ENCODE data around the gene ABCA9.
"Not testable (repeated sequence)": the region's sequence is repeated elsewhere in the genome, so short reads cannot be mapped to it uniquely, and the experiment has no call there.

The ABCA9 gene

DNA sequence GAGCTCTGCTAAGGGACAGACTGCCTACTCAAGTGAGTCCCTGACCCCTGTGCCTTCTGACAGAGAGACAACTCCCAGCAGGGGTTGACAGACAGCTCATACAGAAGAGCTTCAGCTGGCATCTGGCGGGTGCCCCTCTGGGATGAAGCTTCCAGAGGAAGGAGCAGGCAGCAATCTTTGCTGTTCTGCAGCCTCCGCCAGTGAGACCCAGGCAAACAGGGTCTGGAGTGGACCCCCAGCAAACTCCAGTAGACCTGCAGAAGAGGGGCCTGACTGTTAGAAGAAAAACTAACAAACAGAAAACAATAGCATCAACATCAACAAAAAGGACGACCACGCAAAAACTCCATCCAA is 10.5 kb upstream of the ABCA9 start:
- H3K36me3 Mint-ChIP-seq, H3K4me3 Mint-ChIP-seq, H3K9me3 Mint-ChIP-seq, H3K27me3 Mint-ChIP-seq: not testable (repeated sequence)
- H3K4me1 Mint-ChIP-seq, result peaks cover 16% of the 10 kb centered on the region
- peak overlapping the region; percentile 5 for H3K27ac Mint-ChIP-seq

DNA sequence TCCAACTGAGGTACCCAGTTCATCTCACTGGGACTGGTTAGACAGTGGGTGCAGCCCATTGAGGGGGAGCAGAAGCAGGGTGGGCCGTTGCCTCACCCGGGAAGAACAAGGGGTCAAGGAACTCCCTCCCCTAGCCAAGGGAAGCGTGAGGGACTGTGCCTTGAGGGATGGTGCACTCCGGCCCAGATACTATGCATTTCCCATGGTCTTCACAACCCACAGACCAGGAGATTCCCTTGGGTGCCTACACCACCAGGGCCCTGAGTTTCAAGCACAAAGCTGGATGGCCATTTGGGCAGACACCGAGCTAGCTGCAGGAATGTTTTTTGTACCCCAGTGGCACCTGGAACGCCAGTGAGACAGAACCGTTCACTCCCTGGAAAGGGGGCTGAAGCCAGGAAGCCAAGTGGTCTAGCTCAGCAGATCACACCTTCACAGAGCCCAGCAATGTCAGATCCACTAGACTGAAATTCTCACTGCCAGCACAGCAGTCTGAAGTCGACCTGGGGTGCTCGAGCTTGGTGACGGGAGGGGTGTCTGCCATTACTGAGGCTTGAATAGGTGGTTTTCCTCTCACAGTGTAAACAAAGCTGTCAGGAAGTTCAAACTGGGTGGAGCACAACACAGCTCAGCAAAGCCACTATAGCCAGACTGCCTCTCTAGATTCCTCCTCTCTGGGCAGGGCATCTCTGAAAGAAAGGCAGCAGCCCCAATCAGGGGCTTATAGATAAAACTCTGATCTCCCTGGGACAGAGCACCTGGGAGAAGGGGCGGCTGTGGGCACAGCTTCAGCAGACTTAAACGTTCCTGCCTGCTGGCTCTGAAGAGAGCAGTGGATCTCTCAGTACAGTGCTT is 9.9 kb upstream of the ABCA9 start:
- not testable (repeated sequence) for H3K27ac Mint-ChIP-seq, H3K36me3 Mint-ChIP-seq, H3K27me3 Mint-ChIP-seq, H3K4me3 Mint-ChIP-seq
- Mint-ChIP-seq H3K9me3 (peaks cover 12% of the 10 kb centered on the region), H3K4me1 (peaks cover 18% of the 10 kb centered on the region)

DNA sequence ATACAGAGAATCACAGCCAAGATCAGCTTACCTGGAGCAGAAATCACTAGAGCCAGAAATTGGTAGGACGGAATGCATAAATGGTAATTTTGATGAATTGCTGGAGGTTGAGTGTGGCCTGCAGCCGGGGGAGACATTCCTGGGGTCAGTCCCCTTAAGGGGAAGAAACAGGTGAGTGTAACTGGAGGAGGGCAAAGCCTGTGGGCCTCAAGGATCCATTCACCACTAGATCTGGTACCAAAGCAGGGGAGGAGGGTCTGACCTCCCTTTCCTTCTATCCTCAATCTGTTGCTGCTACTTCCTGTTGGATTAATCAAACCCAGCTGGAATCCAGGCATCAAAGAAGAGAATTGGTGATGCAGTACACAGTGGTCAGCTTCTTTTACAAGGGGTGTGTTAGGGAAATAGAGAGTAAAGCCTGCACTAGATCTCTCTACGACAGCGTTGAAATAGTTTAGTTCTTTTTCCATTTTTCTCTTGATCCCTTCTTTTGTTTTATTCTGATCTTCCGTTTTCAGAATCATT is 8.6 kb upstream of the ABCA9 start:
- H3K4me1 Mint-ChIP-seq, result peaks cover 27% of the 10 kb centered on the region
- H3K27me3 Mint-ChIP-seq, result peaks cover 2% of the 10 kb centered on the region
- peaks cover 2% of the 10 kb centered on the region for H3K36me3 Mint-ChIP-seq
- no peak overlapping the region for H3K4me3 Mint-ChIP-seq
- no peak overlapping the region for H3K27ac Mint-ChIP-seq
- H3K9me3 Mint-ChIP-seq, result peaks cover 14% of the 10 kb centered on the region

DNA sequence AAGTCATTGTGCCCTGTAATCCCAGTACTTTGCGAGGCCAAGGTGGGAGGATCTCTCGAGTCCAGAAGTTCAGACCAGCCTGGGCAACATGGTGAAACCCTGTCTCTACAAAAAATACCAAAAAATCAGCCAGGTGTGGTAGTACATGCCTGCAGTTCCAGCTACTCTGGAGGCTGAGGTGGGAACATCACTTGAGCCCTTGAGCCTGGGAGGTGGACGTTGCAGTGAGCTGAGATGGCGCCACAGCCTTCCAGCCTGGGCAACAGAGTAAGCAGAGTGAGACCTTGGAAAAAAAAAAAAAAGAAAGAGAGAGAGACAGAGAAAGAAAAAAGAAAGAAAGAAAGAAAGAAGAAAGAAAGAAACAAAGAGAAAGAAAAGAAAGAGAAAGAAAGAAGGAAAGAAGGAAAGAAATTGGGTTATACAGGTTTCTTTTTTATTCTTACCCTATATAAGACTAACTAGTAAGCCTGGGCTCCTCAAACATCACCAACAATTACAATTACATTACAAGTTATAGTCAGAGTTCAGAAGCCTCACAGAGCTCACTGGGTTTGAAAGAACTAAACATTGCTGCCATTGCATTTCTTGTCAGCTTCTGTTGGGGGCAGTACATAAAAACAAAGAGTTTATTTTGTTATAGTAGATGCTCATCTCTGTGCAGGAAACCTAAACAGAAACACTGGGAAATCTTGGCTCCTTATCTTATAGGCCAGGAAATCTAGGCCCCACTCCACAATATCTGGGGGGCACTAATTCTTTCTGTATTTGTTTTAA is 6.7 kb upstream of the ABCA9 start:
- Mint-ChIP-seq H3K27me3 (peaks cover 2% of the 10 kb centered on the region), H3K36me3 (peaks cover 2% of the 10 kb centered on the region), H3K27ac (no peak overlapping the region), H3K9me3 (peaks cover 9% of the 10 kb centered on the region), H3K4me3 (no peak overlapping the region), H3K4me1 (peaks cover 27% of the 10 kb centered on the region)

DNA sequence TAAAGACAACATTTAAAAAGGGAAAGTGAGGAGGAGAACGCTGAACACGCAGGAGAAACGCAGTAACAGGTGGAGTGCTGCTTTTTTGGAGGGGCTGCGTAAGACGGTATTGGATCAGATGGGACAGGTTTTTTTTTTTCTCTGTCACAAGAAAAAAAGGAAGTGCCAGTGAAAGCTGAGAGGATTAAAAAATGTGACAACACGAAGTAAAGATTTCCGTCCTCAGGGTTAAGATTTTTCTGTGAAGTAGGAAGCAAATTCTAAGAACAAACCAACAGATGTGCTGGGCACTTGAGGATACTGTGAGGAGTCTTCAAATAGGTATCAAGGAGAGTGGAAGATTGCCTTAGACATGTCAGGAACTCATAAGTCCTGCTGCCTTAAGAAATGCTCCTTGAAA is 5.8 kb upstream of the ABCA9 start:
- Mint-ChIP-seq H3K9me3 (peaks cover 9% of the 10 kb centered on the region), H3K4me1 (peaks cover 27% of the 10 kb centered on the region), H3K27ac (no peak overlapping the region), H3K27me3 (peaks cover 2% of the 10 kb centered on the region), H3K36me3 (no peaks in the 10 kb centered on the region), H3K4me3 (no peak overlapping the region)

DNA sequence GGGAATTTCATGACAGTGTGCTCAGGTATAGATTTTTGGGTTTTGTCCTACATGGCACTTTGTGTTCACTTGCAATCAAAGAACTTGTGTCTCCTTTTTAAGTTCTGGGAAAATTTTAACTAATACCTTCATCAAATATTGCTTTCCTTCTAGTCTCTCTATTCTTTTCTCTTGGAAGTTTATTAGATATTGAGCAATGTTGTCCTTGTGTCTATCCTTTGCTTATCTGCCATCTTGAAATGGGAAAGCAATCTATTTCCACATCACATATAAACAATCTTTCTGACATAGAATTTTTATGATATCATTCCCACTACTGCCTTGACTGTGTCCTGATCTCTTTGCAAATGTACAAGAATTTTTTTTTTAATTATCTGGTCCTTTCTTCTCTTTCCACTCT is 4.4 kb upstream of the ABCA9 start:
- H3K9me3 Mint-ChIP-seq, result peaks cover 9% of the 10 kb centered on the region
- H3K36me3 Mint-ChIP-seq, result no peaks in the 10 kb centered on the region
- H3K27me3 Mint-ChIP-seq, result peaks cover 2% of the 10 kb centered on the region
- no peak overlapping the region for H3K4me3 Mint-ChIP-seq
- peaks cover 16% of the 10 kb centered on the region for H3K4me1 Mint-ChIP-seq
- no peak overlapping the region for H3K27ac Mint-ChIP-seq

DNA sequence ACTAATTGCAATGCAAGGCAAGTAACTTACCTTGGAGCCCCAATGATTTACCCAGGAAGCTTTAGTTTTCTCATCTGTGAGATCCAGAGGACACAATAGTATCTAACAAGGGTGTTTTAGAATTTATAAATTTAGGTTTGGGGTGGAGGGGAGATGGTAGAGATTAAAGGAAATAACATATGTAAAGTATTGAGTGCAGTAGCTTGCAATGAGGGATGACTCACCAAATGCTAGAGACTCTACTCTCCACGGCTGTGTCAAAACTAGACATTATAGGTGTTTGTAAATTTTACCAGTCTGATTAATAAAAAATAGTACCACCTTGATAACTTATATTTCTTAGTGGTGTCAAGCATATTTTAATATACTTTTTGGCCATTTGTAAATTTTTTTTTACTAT is 3.7 kb upstream of the ABCA9 start:
- Mint-ChIP-seq H3K4me1 (peaks cover 16% of the 10 kb centered on the region), H3K27ac (no peak overlapping the region), H3K9me3 (peaks cover 9% of the 10 kb centered on the region), H3K27me3 (peaks cover 2% of the 10 kb centered on the region), H3K4me3 (no peak overlapping the region), H3K36me3 (no peaks in the 10 kb centered on the region)

DNA sequence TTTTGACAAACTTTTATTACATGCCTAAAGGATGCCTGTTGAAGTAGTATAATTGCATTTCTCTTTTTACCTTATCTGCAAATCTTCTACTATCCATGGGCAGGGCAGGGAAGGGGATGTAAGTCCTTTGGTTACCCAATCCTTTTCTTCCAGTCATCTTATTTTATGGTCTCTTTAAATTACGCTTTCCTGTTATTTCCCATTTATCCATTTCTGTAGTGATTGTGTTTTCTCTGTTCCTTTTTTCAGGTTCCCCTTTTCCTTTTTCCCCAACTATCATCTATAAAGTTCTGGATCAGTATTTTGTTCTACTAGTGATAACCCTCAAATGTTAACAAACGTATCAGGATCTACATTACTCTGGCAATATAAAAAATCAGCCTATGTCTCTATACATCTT is 3.3 kb upstream of the ABCA9 start:
- peaks cover 16% of the 10 kb centered on the region for H3K4me1 Mint-ChIP-seq
- no peak overlapping the region for H3K4me3 Mint-ChIP-seq
- H3K27ac Mint-ChIP-seq, result no peak overlapping the region
- H3K36me3 Mint-ChIP-seq, result no peaks in the 10 kb centered on the region
- H3K9me3 Mint-ChIP-seq, result peaks cover 9% of the 10 kb centered on the region
- H3K27me3 Mint-ChIP-seq, result peaks cover 2% of the 10 kb centered on the region

DNA sequence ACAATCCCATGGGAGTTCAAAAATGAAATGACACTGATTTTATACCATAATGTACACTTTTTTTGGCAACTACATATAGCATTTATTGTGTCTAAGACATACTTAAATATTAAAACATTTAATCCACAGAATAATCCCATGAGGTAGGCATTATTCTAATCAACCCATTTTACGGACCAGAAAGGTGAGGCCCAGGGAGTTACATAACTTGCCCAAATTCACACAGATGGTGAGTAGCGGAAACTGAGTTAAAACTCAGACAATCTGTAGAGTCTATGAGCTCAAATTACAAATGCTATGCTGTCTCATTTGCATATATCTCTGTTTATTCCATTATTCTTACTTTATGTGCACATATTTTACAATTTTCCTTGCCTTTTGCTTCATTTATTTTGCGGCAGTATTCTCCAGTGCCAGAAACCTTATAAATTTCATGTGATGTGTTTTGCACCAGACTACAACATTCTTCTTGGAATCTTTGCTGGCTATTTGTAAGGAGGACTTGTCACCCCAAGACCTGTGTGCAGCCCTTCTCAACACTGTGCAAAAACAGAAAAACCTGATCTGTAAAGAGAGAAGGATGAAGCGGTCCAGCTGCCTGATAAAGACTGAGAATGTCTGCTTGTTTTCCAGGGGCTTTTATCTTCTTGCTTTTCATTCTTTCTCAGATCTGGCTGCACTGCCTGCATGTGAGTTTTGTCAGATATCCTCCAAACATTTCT is 2.3 kb upstream of the ABCA9 start:
- Mint-ChIP-seq H3K36me3 (no peaks in the 10 kb centered on the region), H3K27me3 (peaks cover 2% of the 10 kb centered on the region), H3K27ac (no peak overlapping the region), H3K4me1 (peaks cover 16% of the 10 kb centered on the region), H3K9me3 (peaks cover 9% of the 10 kb centered on the region), H3K4me3 (no peak overlapping the region)

DNA sequence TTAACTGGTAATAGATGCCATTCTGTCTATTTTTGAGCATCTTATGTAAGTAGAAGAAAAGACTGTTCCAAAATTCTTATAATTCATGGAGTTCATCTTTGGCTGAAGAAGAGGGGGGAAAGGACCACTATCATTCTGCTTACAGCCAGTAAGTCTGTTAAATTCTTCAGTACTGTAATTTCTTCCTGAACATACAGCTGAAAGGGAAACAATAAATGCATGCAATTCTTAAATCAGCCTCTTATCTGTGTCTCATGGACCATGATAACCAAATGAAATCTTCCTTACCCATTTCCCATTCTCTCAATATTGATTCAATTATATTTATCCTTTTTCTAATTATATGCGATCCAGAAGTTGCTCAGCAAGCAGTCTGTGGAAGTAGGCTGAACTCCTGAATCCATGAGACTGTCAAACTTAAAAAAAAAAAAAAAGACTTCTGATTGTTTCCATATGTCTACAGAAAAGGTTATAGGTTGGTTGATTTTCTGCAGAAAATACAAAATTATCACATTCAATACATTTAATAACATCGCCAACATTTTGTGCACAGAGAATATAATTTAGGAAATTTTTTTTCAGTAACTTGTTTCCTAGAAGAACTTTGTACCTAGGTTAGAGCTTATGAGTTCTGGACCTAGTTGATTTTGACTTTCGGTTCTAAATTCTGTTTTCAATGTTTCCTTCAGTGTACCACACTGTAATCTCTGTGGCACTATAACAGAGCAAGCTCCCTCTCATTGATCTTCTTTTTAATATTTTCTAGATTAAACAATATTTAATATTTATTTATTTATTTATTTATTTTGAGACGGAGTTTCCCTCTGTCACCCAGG is 1.2 kb upstream of the ABCA9 start:
- peaks cover 1% of the 10 kb centered on the region for H3K27me3 Mint-ChIP-seq
- H3K9me3 Mint-ChIP-seq, result peaks cover 9% of the 10 kb centered on the region
- no peaks in the 10 kb centered on the region for H3K36me3 Mint-ChIP-seq
- no peak overlapping the region for H3K27ac Mint-ChIP-seq
- H3K4me1 Mint-ChIP-seq, result peaks cover 16% of the 10 kb centered on the region
- H3K4me3 Mint-ChIP-seq, result no peak overlapping the region

DNA sequence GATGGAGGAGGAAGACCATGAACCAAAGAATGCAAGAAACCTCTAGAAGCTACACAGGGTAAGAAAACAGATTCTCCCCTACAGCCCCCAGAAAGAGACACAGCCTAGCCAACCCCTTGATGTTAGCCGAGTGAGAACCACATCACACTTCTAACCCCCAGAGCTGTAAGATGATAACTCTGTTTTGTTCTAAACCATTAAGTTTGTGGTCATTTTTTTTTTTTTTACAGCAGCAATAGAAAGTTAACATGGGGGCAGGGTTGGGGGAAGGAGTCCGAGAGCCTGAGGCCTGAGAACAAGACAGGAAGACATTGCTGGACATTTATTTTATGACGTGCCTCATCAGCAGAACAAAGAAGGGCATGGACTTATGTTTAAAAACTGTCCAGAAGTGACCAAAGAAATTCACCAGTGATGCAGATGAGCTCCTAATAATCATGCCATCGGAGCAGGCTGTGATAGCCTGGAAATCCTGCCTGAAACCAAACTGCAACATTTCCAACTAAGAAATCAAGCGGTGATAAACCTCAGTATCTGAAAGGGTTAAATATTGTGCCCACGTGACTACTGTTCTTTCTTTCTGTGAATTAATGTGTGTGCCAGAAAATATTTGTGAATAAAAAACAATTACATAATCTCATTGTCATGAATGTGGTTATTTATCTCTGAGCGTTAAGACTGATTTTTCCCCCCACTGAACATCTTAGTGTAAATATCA is 1.1 kb downstream of the ABCA9 start:
- peaks cover 17% of the 10 kb centered on the region for H3K9me3 Mint-ChIP-seq

DNA sequence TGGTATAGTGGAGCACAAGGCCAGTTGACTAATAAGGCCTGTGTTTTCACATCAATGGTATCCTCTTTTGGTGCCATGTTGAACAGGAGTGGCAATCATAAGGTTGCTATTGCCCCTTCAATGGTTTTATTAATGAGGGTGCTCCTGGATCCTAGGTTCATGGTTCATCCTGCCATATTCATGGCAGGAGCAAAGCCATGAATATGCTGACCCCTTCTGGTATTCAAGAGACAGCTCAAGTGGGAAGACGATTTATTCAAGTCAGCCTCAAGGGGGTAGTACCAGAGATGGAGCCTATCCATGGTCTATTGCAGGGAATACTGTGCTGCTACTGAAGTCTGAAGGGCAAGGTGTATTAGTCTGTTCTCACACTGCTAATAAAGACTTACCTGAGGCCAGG is 2.6 kb downstream of the ABCA9 start:
- Mint-ChIP-seq H3K27ac (no peak overlapping the region), H3K9me3 (peaks cover 25% of the 10 kb centered on the region), H3K36me3 (no peaks in the 10 kb centered on the region), H3K4me1 (no peaks in the 10 kb centered on the region), H3K4me3 (no peak overlapping the region), H3K27me3 (no peaks in the 10 kb centered on the region)

More for the DNA sequence above, 1.1 kb downstream of the ABCA9 start:
- Mint-ChIP-seq H3K36me3 (no peaks in the 10 kb centered on the region), H3K4me1 (no peaks in the 10 kb centered on the region), H3K27me3 (no peaks in the 10 kb centered on the region), H3K4me3 (no peak overlapping the region), H3K27ac (no peak overlapping the region)

DNA sequence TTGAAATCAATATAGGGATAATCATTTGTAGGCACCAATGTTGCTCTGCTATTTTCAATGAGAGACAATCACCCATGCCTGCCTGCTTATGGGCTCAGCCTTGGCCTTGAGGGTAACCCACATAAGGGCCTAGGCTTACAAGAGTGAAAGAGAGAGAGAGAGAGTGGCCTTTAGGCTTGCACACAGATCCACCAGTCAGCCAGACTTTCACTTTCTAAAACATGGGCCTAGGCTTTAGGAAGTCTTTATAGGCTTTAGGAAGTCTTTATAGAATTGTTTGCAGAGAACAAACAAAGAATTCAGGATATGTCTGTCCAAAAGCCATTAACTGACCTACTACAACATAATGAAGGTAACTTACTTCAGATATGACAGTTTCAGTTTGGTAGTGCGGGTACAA is 3.4 kb downstream of the ABCA9 start:
- no peaks in the 10 kb centered on the region for H3K36me3 Mint-ChIP-seq
- H3K4me3 Mint-ChIP-seq, result no peak overlapping the region
- no peaks in the 10 kb centered on the region for H3K4me1 Mint-ChIP-seq

DNA sequence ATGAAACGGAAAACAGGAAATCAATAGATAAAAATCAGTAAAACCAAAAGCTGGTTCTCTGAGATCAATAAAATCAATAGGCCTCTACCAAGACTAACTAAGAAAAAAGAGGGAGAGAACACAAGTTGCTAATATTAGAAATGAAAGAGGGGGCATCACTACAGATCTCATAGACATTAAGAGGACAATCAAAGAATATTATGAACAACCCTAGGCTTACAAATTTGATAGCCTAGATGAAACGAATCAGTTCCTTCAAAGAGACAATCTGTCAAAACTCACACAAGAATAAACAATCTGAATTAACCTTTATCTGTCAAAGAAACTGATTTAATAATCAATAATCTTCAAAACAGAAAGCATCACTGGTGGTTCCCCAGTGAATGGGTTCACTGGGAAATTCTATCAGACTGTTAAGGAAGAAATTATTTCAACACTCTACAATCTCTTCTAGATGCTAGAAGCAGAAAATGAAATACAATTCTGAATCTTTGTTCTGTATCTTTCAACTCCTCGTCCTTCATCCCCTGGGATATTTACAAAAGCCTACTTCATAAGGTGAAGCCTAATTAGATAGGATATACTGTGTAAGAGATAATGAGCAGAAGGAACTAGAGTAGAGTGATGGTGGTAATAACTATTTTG is 4.4 kb downstream of the ABCA9 start:
- peaks cover 4% of the 10 kb centered on the region for H3K27me3 Mint-ChIP-seq
- H3K9me3 Mint-ChIP-seq, result peaks cover 25% of the 10 kb centered on the region
- no peak overlapping the region for H3K27ac Mint-ChIP-seq
- H3K4me3 Mint-ChIP-seq, result no peak overlapping the region
- no peaks in the 10 kb centered on the region for H3K36me3 Mint-ChIP-seq
- H3K4me1 Mint-ChIP-seq, result no peaks in the 10 kb centered on the region

More for the DNA sequence above, 3.4 kb downstream of the ABCA9 start:
- Mint-ChIP-seq H3K9me3 (peaks cover 25% of the 10 kb centered on the region), H3K27ac (no peak overlapping the region), H3K27me3 (no peaks in the 10 kb centered on the region)

Measured in activated naive CD4-positive, alpha-beta T cell treated with anti-CD3 and anti-CD28 coated beads, Interleukin-2, amount 50 U/mL, for 24 hours (primary cell).